PC-3 (cell line): Measurements from ENCODE around the gene STXBP5. TPM values are rescaled to one million over a fixed set of nuclear protein-coding genes. Genes with fewer than 3 reads are reported as not detected.
"Not testable (repeated sequence)": the region's sequence is repeated elsewhere in the genome, so short reads cannot be mapped to it uniquely, and the experiment has no call there.

Experiments used
- ATAC-seq: fragments of 200-7000 bp; cut with Tn5 transposase; 2 replicates; pipeline ENCODE4 v1.9.1; 2020; ENCODE audit warnings: mild to moderate bottlenecking, moderate library complexity
- BruUV-seq: library from RNA; stranded (reverse); fragments of 400-500 nt; replicated peaks from 2 replicates; lab custom pipeline; 2021; lab: Mats Ljungman, UMichigan
- CTCF ChIA-PET: fragments of 300-600 bp; sonication (Branson Sonifier 250); formaldehyde crosslinking; loops from one replicate; lab custom pipeline; 2022; ENCODE audit warnings: antibody characterized with exemption; lab: Charles Lee
- POLR2A ChIA-PET: fragments of 300-600 bp; sonication (Branson Sonifier 250); formaldehyde crosslinking; loops from one replicate; lab custom pipeline; 2022; ENCODE audit warnings: antibody characterized with exemption; ENCODE audit not compliant: unreplicated experiment; lab: Charles Lee
- DNase-seq: peaks from one replicate; pipeline ENCODE4 v3.0.0-alpha.2; 2015
- H2AFZ ChIP-seq: fragments of 300-600 bp; sonication (generic); 2 replicates; pipeline ENCODE4 v1.6.0; 2016; ENCODE audit warnings: antibody characterized with exemption, low read length
- H3F3A ChIP-seq: fragments of 300-600 bp; sonication (generic); one replicate; pipeline ENCODE4 v1.6.0; 2017; ENCODE audit warnings: antibody characterized with exemption, low read length, control low read depth, mild to moderate bottlenecking; ENCODE audit not compliant: unreplicated experiment
- H3K27ac ChIP-seq: fragments of 300-600 bp; sonication (generic); 2 replicates; pipeline ENCODE4 v1.5.1; 2016; ENCODE audit warnings: mild to moderate bottlenecking, low read length
- H3K27me3 ChIP-seq: fragments of 300-600 bp; sonication (generic); 2 replicates; pipeline ENCODE4 v1.6.1; 2016; ENCODE audit warnings: low read length, mixed read lengths
- H3K36me3 ChIP-seq: fragments of 300-600 bp; sonication (generic); 2 replicates; pipeline ENCODE4 v1.6.1; 2016; ENCODE audit warnings: low read depth, mixed run types, low read length, mixed read lengths
- H3K4me1 ChIP-seq: fragments of 300-600 bp; sonication (generic); 2 replicates; pipeline ENCODE4 v1.5.1; 2016; ENCODE audit warnings: low read length; ENCODE audit not compliant: insufficient read depth
- H3K4me2 ChIP-seq: fragments of 300-600 bp; sonication (generic); 2 replicates; pipeline ENCODE4 v1.6.0; 2016; ENCODE audit warnings: low read length
- H3K4me3 ChIP-seq: fragments of 300-600 bp; sonication (generic); 2 replicates; pipeline ENCODE4 v1.5.1; 2016; ENCODE audit warnings: mild to moderate bottlenecking, low read length, mixed read lengths
- H3K79me2 ChIP-seq: fragments of 300-600 bp; sonication (generic); 2 replicates; pipeline ENCODE4 v1.6.1; 2017; ENCODE audit warnings: low read length, mixed read lengths
- H3K9ac ChIP-seq: fragments of 300-600 bp; sonication (generic); 2 replicates; pipeline ENCODE4 v1.6.0; 2016; ENCODE audit warnings: mild to moderate bottlenecking, low read length
- H3K9me2 ChIP-seq: fragments of 300-600 bp; sonication (generic); replicated peaks from 2 replicates; pipeline ENCODE4 v1.6.1; 2016; ENCODE audit warnings: mixed run types, low read length, mixed read lengths
- H3K9me3 ChIP-seq: fragments of 300-600 bp; sonication (generic); 2 replicates; pipeline ENCODE4 v1.6.1; 2016; ENCODE audit warnings: low read length, mixed read lengths
- H4K20me1 ChIP-seq: fragments of 300-600 bp; sonication (generic); 2 replicates; pipeline ENCODE4 v1.6.1; 2016; ENCODE audit warnings: low read length, mixed read lengths
- EZH2 ChIP-seq: fragments of 300-600 bp; sonication (generic); IDR thresholded peaks from one replicate; pipeline ENCODE4 v1.6.1; 2017; ENCODE audit warnings: antibody characterized with exemption, mild to moderate bottlenecking, low read length; ENCODE audit not compliant: unreplicated experiment
- EZH2phosphoT487 ChIP-seq: fragments of 300-600 bp; sonication (generic); IDR thresholded peaks from 2 replicates; pipeline ENCODE4 v1.6.1; 2018; ENCODE audit warnings: mild to moderate bottlenecking, antibody characterized with exemption, low read length, borderline replicate concordance
- intact Hi-C: fragments of 100-400 bp; cut with micrococcal nuclease; formaldehyde crosslinking; loops from 2 replicates; pipeline ENCODE4 v1.9.0; 2023
- total RNA-seq: library from RNA; depleted of rRNA; stranded (reverse); fragments of >200 nt; gene quantifications from 2 replicates; pipeline ENCODE4 v1.2.3, GENCODE V29; 2014
- TF ChIP-seq, protein P1 (sequence below): fragments of 300-600 bp; sonication (generic); conservative IDR thresholded peaks from 2 replicates; pipeline ENCODE4 v1.5.1; 2017; ENCODE audit warnings: antibody characterized with exemption, low read depth, mild to moderate bottlenecking, low read length

The STXBP5 gene
- total RNA-seq, 1 experiment from 2014 or later: 12.9 TPM

DNA sequence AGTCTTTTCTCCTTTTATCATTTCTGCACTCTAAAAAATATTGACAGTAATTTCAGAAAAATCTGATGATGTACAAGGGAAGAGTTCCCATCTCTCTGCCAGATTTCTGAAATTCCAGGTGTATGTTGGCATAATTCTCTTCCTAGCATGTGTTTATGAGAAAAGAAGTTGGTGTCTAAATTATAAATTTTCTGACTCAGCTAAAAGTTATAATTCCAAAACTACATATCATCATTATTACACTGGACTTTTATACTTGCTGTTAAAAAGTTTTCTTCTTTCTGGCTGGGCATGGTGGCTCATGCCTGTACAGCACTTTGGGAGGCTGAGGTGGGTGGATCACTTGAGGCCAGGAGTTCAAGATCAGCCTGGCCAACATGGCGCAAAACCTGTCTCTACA, 168.6 kb downstream of the STXBP5 start:
- POLR2A ChIA-PET: no interaction called here
- Histone ChIP-seq H3K9ac (no peak overlapping the region), H3K36me3 (no peaks in the 10 kb centered on the region; the same call in 1 of the 2 replicates), H3K4me3 (no peak overlapping the region), H3K27ac (no peak overlapping the region), H3K27me3 (no peaks in the 10 kb centered on the region), H3K4me1 (no peaks in the 10 kb centered on the region), H3K9me3 (no peaks in the 10 kb centered on the region), H3F3A (no peaks in the 10 kb centered on the region), H3K79me2 (no peaks in the 10 kb centered on the region), H2AFZ (no peak overlapping the region), H4K20me1 (no peaks in the 10 kb centered on the region), H3K9me2 (no peaks in the 10 kb centered on the region), H3K4me2 (no peak overlapping the region)
- no TSS peak for BruUV-seq
- DNase-seq (no peak), ATAC-seq (no peak)
- intact Hi-C loops: no loop called here
- TF ChIP-seq EZH2phosphoT487 (no peak), EZH2 (no peak)
- TF ChIP-seq, protein P1, sequence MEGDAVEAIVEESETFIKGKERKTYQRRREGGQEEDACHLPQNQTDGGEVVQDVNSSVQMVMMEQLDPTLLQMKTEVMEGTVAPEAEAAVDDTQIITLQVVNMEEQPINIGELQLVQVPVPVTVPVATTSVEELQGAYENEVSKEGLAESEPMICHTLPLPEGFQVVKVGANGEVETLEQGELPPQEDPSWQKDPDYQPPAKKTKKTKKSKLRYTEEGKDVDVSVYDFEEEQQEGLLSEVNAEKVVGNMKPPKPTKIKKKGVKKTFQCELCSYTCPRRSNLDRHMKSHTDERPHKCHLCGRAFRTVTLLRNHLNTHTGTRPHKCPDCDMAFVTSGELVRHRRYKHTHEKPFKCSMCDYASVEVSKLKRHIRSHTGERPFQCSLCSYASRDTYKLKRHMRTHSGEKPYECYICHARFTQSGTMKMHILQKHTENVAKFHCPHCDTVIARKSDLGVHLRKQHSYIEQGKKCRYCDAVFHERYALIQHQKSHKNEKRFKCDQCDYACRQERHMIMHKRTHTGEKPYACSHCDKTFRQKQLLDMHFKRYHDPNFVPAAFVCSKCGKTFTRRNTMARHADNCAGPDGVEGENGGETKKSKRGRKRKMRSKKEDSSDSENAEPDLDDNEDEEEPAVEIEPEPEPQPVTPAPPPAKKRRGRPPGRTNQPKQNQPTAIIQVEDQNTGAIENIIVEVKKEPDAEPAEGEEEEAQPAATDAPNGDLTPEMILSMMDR: no peak
- CTCF ChIA-PET: no interaction called here

DNA sequence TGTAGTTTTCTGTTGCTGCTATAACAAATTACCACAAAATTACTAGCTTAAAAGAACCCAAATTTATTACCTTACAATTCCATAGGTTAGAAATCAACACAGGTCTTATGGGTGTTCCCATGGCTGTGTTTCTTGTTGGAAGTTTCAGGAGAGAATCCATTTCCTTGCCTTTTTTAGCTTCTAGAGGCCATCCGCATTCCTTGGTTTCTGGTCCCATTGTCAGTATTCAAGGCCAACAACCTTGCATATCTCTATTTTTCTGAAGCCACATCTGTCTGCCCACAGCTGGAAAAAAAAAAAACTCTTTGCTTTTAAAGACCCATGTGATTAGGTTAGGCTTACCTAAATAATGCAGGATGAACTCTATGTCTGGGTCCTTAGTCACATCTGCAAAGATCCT, 174.6 kb downstream of the STXBP5 start:
- ChIA-PET CTCF (no interaction called here), POLR2A (no interaction called here)
- H3K4me3 ChIP-seq: no peak overlapping the region
- H3K36me3 ChIP-seq: peaks cover 21% of the 10 kb centered on the region
- DNase-seq: no peak
- H3K9me2 ChIP-seq: no peaks in the 10 kb centered on the region
- intact Hi-C loops: no loop called here
- no peaks in the 10 kb centered on the region for H4K20me1 ChIP-seq
- no peaks in the 10 kb centered on the region for H3F3A ChIP-seq
- no peaks in the 10 kb centered on the region for H3K79me2 ChIP-seq
- H3K27me3 ChIP-seq: no peaks in the 10 kb centered on the region
- no peak overlapping the region for H3K27ac ChIP-seq
- H3K4me1 ChIP-seq: no peaks in the 10 kb centered on the region
- TF ChIP-seq, protein P1: no peak
- no peak for TF ChIP-seq EZH2
- no peak for TF ChIP-seq EZH2phosphoT487
- H3K4me2 ChIP-seq: no peak overlapping the region
- no peak for ATAC-seq
- no peaks in the 10 kb centered on the region for H3K9me3 ChIP-seq
- H3K9ac ChIP-seq: no peak overlapping the region
- no peak overlapping the region for H2AFZ ChIP-seq
- BruUV-seq: no TSS peak

DNA sequence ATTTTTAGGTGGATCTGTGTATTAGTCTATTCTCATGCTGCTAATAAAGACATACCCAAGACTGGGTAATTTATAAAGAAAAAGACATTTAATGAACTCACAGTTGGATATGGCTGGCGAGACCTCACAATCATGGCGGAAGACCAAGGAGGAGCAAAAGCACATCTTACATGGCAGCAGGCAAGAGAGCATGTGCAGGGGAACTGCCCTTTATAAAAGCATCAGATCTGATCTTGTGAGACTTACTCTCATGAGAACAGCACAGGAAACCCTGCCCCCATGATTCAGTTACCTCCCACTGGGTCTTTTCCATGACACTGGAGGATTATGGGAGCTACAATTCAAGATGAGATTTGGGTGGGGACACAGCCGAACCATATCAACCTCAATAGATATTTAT, 176.6 kb downstream of the STXBP5 start:
- not testable (repeated sequence) for H3K4me2 ChIP-seq

More for the DNA sequence above, 176.6 kb downstream of the STXBP5 start:
- H3F3A ChIP-seq, H3K9me3 ChIP-seq, intact Hi-C loops, H3K9ac ChIP-seq, BruUV-seq, H3K79me2 ChIP-seq, ATAC-seq, H3K4me1 ChIP-seq, H3K27me3 ChIP-seq, H3K27ac ChIP-seq, H3K4me3 ChIP-seq, H2AFZ ChIP-seq, CTCF ChIA-PET, DNase-seq, POLR2A ChIA-PET, H3K9me2 ChIP-seq, H4K20me1 ChIP-seq: not testable (repeated sequence)
- H3K36me3 ChIP-seq: peaks cover 24% of the 10 kb centered on the region
